GM23338 (cell line): ENCODE results near the gene CD2BP2. TPM values are rescaled to one million over a fixed set of nuclear protein-coding genes. Genes with fewer than 3 reads are reported as not detected.

Experiments
- ATAC-seq: fragments of 200-7000 bp; cut with Tn5 transposase; 3 replicates; pipeline ENCODE4 v1.9.1; 2020
- DNase-seq: peaks from one replicate; pipeline ENCODE4 v3.0.0-alpha.2; 2015; ENCODE audit warnings: low spot score
- H2AFZ ChIP-seq: fragments of 200-600 bp; sonication (generic); 2 replicates; pipeline ENCODE4 v1.8.0; 2016; ENCODE audit warnings: antibody characterized with exemption, mild to moderate bottlenecking, moderate library complexity
- H3F3A ChIP-seq: fragments of 200-600 bp; sonication (generic); replicated peaks from 2 replicates; pipeline ENCODE4 v1.8.0; 2017; ENCODE audit warnings: antibody characterized with exemption, mixed run types, low read depth
- H3K27ac ChIP-seq: fragments of 200-600 bp; sonication (generic); 2 replicates; pipeline ENCODE4 v1.6.1; 2016; ENCODE audit warnings: low read depth
- H3K27me3 ChIP-seq: fragments of 200-600 bp; sonication (generic); 2 replicates; pipeline ENCODE4 v1.8.0; 2016; ENCODE audit warnings: mild to moderate bottlenecking, mixed run types, moderate library complexity; ENCODE audit not compliant: insufficient read depth
- H3K36me3 ChIP-seq: fragments of 200-600 bp; sonication (generic); 2 replicates; pipeline ENCODE4 v1.8.0; 2016; ENCODE audit warnings: mild to moderate bottlenecking; ENCODE audit not compliant: insufficient read depth
- H3K4me1 ChIP-seq: fragments of 200-600 bp; sonication (generic); 2 replicates; pipeline ENCODE4 v1.8.0; 2016; ENCODE audit warnings: mild to moderate bottlenecking, moderate library complexity; ENCODE audit not compliant: insufficient read depth
- H3K4me2 ChIP-seq: fragments of 200-600 bp; sonication (generic); 2 replicates; pipeline ENCODE4 v1.7.1; 2017; ENCODE audit warnings: mixed run types
- H3K4me3 ChIP-seq: fragments of 200-600 bp; sonication (generic); 2 replicates; pipeline ENCODE4 v1.6.1; 2016; ENCODE audit warnings: mixed run types
- H3K79me2 ChIP-seq: fragments of 200-600 bp; sonication (generic); replicated peaks from 2 replicates; pipeline ENCODE4 v1.8.0; 2017; ENCODE audit warnings: mild to moderate bottlenecking; ENCODE audit not compliant: insufficient read depth
- H3K9me2 ChIP-seq: fragments of 200-600 bp; sonication (generic); 2 replicates; pipeline ENCODE4 v1.8.0; 2017; ENCODE audit not compliant: insufficient read depth
- H4K20me1 ChIP-seq: fragments of 200-600 bp; sonication (generic); replicated peaks from 2 replicates; pipeline ENCODE4 v1.8.0; 2017; ENCODE audit warnings: mild to moderate bottlenecking; ENCODE audit not compliant: insufficient read depth
- H3K27ac Mint-ChIP-seq: 2 replicates; pipeline ENCODE4 v1.8.0; 2020; ENCODE audit warnings: inconsistent platforms, mild to moderate bottlenecking, moderate library complexity, mixed read lengths
- H3K27me3 Mint-ChIP-seq: 3 replicates; pipeline ENCODE4 v1.8.0; 2022; ENCODE audit warnings: low read depth, mild to moderate bottlenecking, moderate library complexity, mixed read lengths, inconsistent platforms; ENCODE audit not compliant: insufficient read depth, poor library complexity
- H3K36me3 Mint-ChIP-seq: 3 replicates; pipeline ENCODE4 v1.8.0; 2021; ENCODE audit warnings: low read depth, mild to moderate bottlenecking, inconsistent platforms, moderate library complexity, mixed read lengths
- H3K4me1 Mint-ChIP-seq: 3 replicates; pipeline ENCODE4 v1.8.0; 2020; ENCODE audit warnings: mild to moderate bottlenecking, inconsistent platforms, mixed read lengths
- H3K4me3 Mint-ChIP-seq: 3 replicates; pipeline ENCODE4 v1.8.0; 2021; ENCODE audit warnings: moderate library complexity, mild to moderate bottlenecking, inconsistent platforms, mixed read lengths
- H3K9me3 Mint-ChIP-seq: 3 replicates; pipeline ENCODE4 v1.8.0; 2020; ENCODE audit warnings: moderate library complexity, mild to moderate bottlenecking, inconsistent platforms, mixed read lengths
- CREB1 ChIP-seq: fragments of 250-450 bp; sonication (Bioruptor Pico); IDR thresholded peaks from 2 replicates; pipeline ENCODE4 v1.5.0; 2020; ENCODE audit warnings: low read depth, mild to moderate bottlenecking, moderate library complexity
- NANOG ChIP-seq: IDR thresholded peaks from 2 replicates; pipeline ENCODE4 v1.6.1; 2016; ENCODE audit warnings: antibody characterized with exemption, borderline replicate concordance
- ZNF114 ChIP-seq: fragments of 250-450 bp; sonication (Bioruptor Pico); IDR thresholded peaks from 2 replicates; pipeline ENCODE4 v1.5.0; 2020; ENCODE audit warnings: mild to moderate bottlenecking, moderate library complexity
- polyA plus RNA-seq: library from polyadenylated mRNA; unstranded; fragments of >200 nt; fragmentation: Nextera tagmentation; extraction: Ambion mirVana; gene quantifications from 2 replicates; pipeline ENCODE4 v1.2.1, GENCODE V29; 2016
- total RNA-seq: library from RNA; depleted of rRNA; stranded (reverse); fragments of >200 nt; shearing (Covaris generic); gene quantifications from 2 replicates; pipeline ENCODE4 v1.2.3, GENCODE V29; 2014
- TF ChIP-seq, protein P1 (sequence below), 2 experiments: fragments of 200-600 bp in 1 of 2; sonication (generic) in 1 of 2; conservative IDR thresholded peaks; 2 replicates each; pipeline versions ENCODE4 v1.5.1 to v1.6.1; 2016 to 2017; ENCODE audit warnings: antibody characterized with exemption in 2 of 2, low read depth in 2 of 2, mild to moderate bottlenecking in 2 of 2, moderate library complexity in 1 of 2
- TF ChIP-seq, protein P2 (sequence below): IDR thresholded peaks from 2 replicates; pipeline ENCODE4 v1.6.1; 2016; ENCODE audit warnings: antibody characterized with exemption

CD2BP2 gene
- total and polyA plus RNA-seq, 2 experiments from 2014 or later = 23.1 to 38.7 TPM

DNA sequence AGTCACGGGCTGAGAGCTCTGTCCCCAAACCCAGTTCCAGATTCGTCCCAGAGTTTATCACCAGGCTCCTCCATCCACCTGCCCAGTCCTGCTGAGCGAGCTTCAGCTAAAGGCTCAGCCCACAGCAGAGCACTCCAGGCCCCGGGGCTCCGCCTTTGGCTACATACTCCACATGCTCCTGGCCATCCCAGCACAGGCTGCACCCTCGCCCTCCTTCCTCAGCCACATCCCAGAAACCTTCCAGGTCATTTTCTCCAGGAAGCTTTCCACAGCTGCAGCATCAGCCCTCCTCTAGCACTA lies 4.7 kb upstream of the CD2BP2 start:
- H3K9me3 Mint-ChIP-seq = no peaks in the 10 kb centered on the region; the same call in 1 of the 3 replicates
- Histone ChIP-seq H3K27me3 (no peaks in the 10 kb centered on the region), H3F3A (no peaks in the 10 kb centered on the region), H3K4me1 (peaks cover 3% of the 10 kb centered on the region; the same call in 1 of the 2 replicates), H3K27ac (no peak overlapping the region), H3K79me2 (peaks cover 5% of the 10 kb centered on the region), H3K36me3 (no peaks in the 10 kb centered on the region), H4K20me1 (peaks cover 4% of the 10 kb centered on the region; the same call in 1 of the 2 replicates), H2AFZ (no peak overlapping the region), H3K4me3 (no peak overlapping the region), H3K9me2 (no peaks in the 10 kb centered on the region), H3K4me2 (no peak overlapping the region)
- H3K27me3 Mint-ChIP-seq = peaks cover 18% of the 10 kb centered on the region
- no peak overlapping the region for H3K27ac Mint-ChIP-seq
- DNase-seq = no peak
- H3K4me1 Mint-ChIP-seq = peaks cover 25% of the 10 kb centered on the region
- peaks cover 29% of the 10 kb centered on the region for H3K36me3 Mint-ChIP-seq
- ATAC-seq = no peak
- no peak for TF ChIP-seq CREB1
- TF ChIP-seq NANOG = no peak
- TF ChIP-seq ZNF114 = no peak
- H3K4me3 Mint-ChIP-seq = no peak overlapping the region

DNA sequence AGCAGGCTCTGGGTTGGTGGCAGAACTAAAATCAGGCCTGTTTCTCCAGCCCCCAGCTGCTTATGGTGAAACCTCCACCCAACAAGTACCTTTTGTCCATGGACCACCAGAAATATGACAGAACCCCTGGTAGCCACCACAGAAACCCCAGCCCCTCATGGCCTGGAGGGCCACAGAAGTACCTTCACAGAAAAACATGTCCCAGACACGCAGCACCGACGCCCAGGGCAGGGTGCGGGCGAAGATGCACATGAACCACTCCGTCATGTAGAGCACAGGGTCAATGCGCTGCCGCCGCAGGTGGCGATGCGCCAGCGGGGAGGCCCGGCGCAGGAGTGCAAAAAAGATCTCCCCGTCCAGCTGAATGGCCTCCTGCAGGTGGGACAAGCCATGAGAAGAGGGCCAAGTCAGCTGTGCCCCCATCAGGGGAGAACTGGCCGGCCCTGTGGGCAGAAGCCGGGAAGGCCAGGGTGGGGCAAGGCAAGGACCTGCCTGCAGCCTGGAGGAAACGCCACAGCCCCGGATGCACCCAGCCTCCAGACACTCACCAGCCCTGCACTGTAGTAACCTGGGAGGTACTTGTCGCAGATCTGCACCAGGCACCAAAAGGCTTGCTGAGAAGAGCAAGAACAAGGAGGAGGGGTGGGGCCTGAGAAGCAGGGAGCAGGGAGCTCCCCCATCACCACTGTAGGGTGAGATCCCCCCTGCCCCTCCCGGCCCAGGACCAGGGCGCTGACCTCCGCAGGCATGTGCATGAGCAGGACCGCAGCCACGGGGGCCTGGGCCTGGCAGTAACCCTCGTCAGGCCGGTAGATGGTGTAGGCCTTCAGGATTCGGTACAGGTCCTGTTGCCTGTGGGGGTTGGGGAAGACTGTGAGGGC lies 4.1 kb upstream of the CD2BP2 start:
- no peak overlapping the region for H3K4me3 ChIP-seq
- no peak overlapping the region for H3K4me2 ChIP-seq
- no peaks in the 10 kb centered on the region for H3K36me3 ChIP-seq
- H3K4me1 Mint-ChIP-seq = peaks cover 29% of the 10 kb centered on the region
- ATAC-seq = no peak; the same call in 2 of the 3 replicates
- no peaks in the 10 kb centered on the region for H3K27me3 ChIP-seq
- H3K4me3 Mint-ChIP-seq = no peak overlapping the region
- H4K20me1 ChIP-seq = peaks cover 4% of the 10 kb centered on the region; the same call in 1 of the 2 replicates
- H3K27ac Mint-ChIP-seq = no peak overlapping the region
- TF ChIP-seq NANOG = no peak
- TF ChIP-seq, protein P1, sequence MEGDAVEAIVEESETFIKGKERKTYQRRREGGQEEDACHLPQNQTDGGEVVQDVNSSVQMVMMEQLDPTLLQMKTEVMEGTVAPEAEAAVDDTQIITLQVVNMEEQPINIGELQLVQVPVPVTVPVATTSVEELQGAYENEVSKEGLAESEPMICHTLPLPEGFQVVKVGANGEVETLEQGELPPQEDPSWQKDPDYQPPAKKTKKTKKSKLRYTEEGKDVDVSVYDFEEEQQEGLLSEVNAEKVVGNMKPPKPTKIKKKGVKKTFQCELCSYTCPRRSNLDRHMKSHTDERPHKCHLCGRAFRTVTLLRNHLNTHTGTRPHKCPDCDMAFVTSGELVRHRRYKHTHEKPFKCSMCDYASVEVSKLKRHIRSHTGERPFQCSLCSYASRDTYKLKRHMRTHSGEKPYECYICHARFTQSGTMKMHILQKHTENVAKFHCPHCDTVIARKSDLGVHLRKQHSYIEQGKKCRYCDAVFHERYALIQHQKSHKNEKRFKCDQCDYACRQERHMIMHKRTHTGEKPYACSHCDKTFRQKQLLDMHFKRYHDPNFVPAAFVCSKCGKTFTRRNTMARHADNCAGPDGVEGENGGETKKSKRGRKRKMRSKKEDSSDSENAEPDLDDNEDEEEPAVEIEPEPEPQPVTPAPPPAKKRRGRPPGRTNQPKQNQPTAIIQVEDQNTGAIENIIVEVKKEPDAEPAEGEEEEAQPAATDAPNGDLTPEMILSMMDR (conservative IDR thresholded peaks at IDR 0.05; ENCODE audit: low read depth in 2 of 2) = peak in 1 of 2 experiments; percentile 51; a peak in 2 of 4 replicates
- TF ChIP-seq, protein P2, sequence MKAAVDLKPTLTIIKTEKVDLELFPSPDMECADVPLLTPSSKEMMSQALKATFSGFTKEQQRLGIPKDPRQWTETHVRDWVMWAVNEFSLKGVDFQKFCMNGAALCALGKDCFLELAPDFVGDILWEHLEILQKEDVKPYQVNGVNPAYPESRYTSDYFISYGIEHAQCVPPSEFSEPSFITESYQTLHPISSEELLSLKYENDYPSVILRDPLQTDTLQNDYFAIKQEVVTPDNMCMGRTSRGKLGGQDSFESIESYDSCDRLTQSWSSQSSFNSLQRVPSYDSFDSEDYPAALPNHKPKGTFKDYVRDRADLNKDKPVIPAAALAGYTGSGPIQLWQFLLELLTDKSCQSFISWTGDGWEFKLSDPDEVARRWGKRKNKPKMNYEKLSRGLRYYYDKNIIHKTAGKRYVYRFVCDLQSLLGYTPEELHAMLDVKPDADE = no peak
- peaks cover 11% of the 10 kb centered on the region for H3K79me2 ChIP-seq
- H3K36me3 Mint-ChIP-seq = peaks cover 34% of the 10 kb centered on the region
- peaks cover 3% of the 10 kb centered on the region; the same call in 1 of the 2 replicates for H3K4me1 ChIP-seq
- 0 out of 2 replicates have a peak, but pooled peaks cover 3% of the 10 kb centered on the region for H3F3A ChIP-seq
- peaks cover 4% of the 10 kb centered on the region; the same call in 2 of the 3 replicates for H3K9me3 Mint-ChIP-seq
- H2AFZ ChIP-seq = no peak overlapping the region
- H3K27ac ChIP-seq = no peak overlapping the region
- DNase-seq = peak; percentile 57
- peaks cover 23% of the 10 kb centered on the region for H3K27me3 Mint-ChIP-seq
- no peaks in the 10 kb centered on the region for H3K9me2 ChIP-seq

DNA sequence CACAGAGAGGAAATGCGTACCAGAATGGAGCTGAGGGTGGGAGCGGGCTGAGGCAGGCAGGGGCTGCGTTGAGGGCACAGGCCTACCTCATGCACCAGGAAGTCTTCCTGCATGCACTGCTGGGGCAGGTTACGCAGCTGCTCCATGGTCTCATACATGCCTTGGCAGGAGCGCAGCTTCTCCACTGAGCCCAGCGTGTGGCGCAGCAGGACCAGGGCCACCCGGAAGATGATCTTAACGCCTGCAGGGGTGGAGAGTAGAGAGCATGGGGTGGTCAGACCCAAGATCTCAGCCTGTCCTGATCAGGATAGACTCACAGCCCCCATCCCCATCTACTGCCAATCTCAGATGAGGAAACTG lies 3.4 kb upstream of the CD2BP2 start:
- H3K27ac Mint-ChIP-seq = no peak overlapping the region
- peaks cover 15% of the 10 kb centered on the region for H3K79me2 ChIP-seq
- TF ChIP-seq, protein P1 (conservative IDR thresholded peaks at IDR 0.05; ENCODE audit: low read depth in 2 of 2) = peak in 1 of 2 experiments; percentile 18; a peak in 2 of 4 replicates

More for the DNA sequence above, 3.4 kb upstream of the CD2BP2 start:
- H3K36me3 ChIP-seq = no peaks in the 10 kb centered on the region
- peaks cover 40% of the 10 kb centered on the region for H3K36me3 Mint-ChIP-seq
- no peaks in the 10 kb centered on the region for H3K9me2 ChIP-seq
- DNase-seq (no peak), ATAC-seq (no peak)
- H2AFZ ChIP-seq = no peak overlapping the region
- H3K4me2 ChIP-seq = no peak overlapping the region
- H3K27me3 Mint-ChIP-seq = peaks cover 23% of the 10 kb centered on the region
- 0 out of 2 replicates have a peak, but pooled peaks cover 3% of the 10 kb centered on the region for H3F3A ChIP-seq
- peaks cover 4% of the 10 kb centered on the region; the same call in 2 of the 3 replicates for H3K9me3 Mint-ChIP-seq
- no peak overlapping the region for H3K4me3 Mint-ChIP-seq
- H3K4me3 ChIP-seq = no peak overlapping the region
- no peak overlapping the region for H3K27ac ChIP-seq
- peaks cover 31% of the 10 kb centered on the region for H3K4me1 Mint-ChIP-seq
- no peaks in the 10 kb centered on the region for H3K27me3 ChIP-seq
- H4K20me1 ChIP-seq = peaks cover 4% of the 10 kb centered on the region; the same call in 1 of the 2 replicates
- peaks cover 3% of the 10 kb centered on the region for H3K4me1 ChIP-seq
